GM04504 (cell line): ENCODE measurements around the gene ZNF675.
"Not testable (repeated sequence)": the region's sequence is repeated elsewhere in the genome, so short reads cannot be mapped to it uniquely, and the experiment has no call there.

ENCODE experiments used
- DNase-seq: peaks from one replicate; pipeline ENCODE4 v3.0.0-alpha.2; 2012; ENCODE audit warnings: low read depth

ZNF675 gene

DNA sequence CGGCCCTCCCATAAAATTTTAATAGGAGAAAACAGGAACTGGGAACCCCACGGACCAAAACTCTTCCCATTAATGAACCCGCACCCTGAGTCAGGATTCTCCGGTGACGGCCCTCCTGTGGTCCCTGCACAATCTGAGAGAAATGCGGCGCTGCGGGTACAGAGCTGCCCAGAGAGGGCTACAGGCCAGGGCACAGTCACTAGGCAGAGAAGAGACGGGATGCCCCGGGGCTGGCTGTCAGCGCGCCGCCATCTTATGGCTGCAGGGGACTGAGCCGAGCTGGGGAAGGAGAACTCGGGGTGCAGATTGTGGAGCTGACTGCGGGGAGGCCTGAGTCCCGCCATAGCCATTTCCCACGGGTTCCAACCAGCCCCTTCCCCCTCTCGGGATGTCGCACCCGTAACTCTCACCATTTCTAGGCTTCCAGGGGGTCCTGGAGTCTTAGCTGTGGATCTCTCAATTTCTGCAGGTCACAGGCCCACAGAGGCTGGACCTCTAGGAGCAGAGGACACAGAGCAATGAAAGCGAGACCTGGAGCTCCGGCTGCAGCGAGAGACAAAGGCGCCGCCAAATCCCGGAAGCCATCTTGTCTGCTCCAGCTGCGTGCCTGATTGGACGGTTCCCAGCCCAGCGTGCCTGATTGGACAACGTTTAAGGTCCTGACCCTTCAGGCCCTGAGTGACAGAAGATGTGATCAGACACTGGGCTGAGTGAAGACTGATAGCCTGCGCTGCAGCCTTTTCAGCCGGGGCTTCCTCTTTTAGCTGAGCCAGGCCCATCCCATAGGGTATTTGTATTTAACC is at the start of gene ZNF675:
Gene ZNF675 (minus strand): TSS at position 592 of the 803 bp plus-strand sequence. CDS start 179 bp downstream, at position 413.
- DNase-seq, result peak; percentile 84

DNA sequence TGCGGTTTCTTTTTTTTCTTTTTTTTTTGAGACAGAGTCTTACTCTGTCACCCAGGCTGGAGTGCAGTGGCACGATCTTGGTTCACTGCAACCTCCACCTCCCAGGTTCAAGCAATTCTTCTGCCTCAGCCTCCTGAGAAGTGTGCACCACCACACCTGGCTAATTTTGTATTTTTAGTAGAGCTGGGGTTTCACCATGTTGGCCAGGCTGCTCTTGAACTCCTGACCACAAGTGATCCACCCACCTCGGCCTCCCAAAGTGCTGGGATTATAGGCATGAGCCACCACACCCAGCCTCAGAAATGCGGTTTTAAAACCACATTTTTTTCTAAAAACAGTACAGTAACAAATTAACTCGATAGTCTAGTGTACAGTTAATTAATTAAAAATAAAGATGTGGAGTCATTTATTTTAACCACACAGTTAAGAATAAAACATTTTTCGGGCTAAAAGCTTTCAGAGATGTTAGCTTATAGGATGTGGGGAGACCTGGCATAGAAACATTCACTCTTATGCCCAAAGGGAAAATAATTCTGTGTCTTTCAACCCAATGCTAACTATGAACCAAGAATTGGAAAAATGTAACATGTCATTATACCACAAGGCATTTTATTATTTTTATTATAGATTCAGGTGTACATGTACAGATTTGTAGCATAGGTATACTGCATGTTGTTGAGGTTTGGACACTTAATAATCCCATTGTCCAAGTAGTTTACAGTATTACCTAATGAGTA is 43.9 kb upstream of the ZNF675 start:
- DNase-seq, result not testable (repeated sequence)

DNA sequence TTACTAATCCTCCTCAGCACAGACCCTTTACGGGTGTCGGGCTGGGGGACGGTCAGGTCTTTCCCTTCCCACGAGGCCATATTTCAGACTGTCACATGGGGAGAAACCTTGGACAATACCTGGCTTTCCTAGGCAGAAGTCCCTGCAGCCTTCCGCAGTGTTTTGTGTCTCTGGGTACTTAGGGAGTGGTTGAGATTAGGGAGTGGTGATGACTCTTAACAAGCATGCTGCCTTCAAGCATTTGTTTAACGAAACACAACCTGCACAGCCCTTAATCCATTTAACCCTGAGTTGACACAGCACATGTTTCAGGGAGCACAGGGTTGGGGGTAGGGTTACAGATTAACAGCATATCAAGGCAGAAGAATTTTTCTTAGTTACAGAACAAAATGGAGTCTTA is 37.1 kb upstream of the ZNF675 start:
- DNase-seq, result not testable (repeated sequence)

DNA sequence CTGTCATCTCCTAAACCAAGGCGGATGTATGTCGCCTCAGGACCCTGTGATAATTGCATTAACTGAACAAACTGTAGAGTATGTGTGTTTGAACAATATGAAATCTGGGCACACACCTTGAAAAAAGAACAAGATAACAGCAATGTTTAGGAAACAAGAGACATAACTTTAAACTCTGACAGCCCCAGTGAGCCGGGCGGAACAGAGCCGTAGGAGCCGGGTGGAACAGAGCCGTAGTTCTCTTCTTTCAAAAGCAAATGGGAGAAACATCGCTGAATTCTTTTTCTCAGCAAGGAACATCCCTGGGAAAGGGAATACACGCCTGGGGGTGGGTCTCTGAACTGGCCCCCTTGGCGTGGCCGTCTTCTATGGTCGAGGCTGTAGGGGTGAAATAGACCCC is 31.8 kb upstream of the ZNF675 start:
- no peak for DNase-seq

DNA sequence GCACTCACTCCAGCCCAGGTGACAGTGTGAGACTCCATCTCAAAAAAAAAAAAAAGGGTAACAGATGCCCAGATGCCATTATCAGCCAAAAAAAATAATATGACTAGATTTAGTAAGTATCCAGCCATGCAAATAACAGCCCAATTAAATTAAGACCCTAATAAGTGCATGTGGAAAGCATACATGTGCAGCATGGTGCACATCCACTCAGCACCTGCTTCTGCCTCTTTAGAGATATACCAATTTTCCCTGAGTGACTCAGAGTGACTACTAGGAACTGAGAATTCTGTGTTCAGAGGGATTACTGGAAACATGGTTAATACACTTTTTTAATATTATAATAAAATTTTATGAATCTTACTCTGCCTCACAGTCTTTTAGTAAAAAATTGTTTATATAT is 29.8 kb upstream of the ZNF675 start:
- no peak for DNase-seq

DNA sequence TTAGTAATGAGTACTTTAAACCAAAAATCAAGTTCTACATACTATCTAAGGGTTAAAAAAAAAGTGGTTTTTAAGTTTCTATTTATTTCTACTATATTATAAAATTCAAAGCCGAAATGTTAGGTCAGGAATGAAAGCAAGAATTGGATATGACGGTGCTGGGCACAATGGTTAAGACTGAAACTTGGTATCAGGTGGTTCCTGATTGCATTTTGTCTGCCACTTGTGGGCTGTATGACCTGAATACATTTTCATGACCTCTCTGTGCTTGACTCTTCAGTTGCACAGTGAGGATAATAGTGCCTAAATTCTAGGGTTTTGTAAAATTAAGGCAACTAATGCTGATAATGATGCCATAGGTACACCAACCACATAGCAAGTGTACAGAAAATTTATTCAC is 22.3 kb upstream of the ZNF675 start:
- DNase-seq, result no peak

DNA sequence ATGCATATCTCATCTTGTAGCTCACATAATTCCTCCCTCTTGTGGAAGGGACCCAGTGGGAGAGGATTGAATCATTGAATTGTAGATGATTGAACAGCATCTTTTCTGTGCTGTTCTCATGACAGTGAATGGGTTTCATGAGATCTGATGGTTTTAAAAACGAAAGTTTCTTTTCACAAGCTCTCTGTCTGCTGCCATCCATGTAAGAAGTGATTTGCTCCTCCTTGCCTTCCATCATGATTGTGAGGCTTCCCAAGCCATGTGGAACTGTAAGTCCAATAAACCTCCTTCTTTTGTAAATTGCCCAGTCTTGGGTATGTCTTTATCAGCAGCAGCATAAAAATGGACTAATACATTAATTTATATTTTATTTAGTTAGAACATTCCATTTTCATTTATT is 19.6 kb upstream of the ZNF675 start:
- DNase-seq, result no peak

DNA sequence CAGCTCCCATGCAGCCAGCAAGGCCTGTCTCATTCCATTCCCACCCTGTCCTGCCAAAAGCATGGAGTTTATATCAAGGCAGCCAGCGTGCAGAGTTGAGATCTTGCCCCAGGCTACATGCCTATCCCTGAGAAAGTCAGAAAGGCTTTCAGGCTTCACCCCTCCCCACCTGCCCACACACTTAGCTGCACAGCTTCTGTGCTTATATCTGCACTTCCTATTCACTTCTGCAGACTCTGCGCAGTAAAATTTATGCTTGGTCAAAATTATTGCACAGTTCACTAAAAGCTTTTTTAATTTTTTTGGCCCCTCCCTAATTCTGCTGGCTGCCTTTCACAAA is 12.5 kb upstream of the ZNF675 start:
- DNase-seq, result no peak

DNA sequence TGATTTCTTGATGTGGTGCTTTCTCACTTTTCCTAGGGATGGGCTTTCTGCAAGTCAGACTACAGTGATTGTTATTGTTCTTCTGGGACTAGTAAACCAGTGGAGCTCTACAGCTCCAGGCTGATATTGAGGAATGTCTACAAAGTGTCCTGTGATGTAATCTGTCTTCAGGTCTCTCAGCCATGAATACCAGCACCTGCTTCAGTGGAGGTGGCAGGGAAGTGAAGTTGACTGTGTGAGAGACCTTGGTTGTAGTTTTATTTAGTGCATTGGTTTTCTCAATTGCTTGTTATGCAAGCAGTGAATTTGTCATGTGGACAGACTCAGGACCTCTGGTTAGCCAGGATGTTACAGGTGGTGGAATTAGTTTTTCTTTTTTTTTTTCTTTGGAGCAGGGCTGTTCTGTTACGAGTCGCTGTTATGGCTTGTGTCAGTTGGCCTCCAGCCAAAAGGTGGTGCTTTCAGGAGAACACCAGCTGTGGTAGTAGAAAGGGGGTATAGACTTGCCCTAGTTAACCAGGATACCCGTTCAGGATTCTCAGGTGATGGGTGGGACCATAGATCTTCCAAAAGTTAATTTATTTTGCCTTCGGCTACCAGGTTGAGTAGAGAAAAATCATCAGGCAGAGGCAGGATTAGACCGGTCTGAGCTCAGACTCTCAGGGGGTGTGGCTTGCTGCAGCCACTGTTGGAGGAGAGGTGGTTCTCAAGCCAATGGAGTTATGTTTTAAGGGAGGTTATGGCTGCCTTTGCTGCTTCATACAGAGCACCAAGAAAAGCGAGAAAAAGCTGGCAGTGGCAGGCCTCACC is 11.9 kb upstream of the ZNF675 start:
- DNase-seq, result no peak

DNA sequence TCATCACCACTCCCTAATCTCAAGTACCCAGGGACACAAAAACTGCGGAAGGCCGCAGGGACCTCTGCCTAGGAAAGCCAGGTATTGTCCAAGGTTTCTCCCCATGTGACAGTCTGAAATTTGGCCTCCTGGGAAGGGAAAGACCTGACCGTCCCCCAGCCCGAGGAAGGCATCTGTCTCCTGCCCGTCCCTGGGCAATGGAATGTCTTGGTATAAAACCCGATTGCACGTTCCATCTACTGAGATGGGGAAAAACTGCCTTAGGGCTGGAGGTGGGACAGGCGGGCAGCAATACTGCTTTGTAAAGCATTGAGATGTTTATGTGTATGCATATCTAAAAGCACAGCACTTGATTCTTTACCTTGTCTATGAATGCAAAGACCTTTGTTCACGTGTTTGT is 5.9 kb upstream of the ZNF675 start:
- not testable (repeated sequence) for DNase-seq

DNA sequence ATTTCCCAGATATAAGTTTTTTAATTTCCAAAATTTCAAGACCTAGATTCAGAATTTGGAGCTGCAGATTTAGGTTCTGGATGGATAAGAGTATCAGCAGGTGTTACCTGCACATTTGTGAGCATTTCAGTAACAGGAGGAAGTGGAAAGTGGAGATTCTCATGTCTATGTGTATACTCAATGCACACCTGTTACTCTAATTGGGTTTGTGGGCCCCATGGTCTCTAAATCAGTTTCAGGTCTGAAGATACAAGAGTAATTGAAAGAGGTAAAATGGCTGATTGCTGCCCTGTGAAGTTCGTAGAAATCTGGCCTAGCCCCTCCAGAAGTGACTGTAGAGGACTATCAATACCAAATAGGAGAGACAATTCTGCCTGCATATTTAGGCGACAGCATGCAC is 13.9 kb downstream of the ZNF675 start:
- DNase-seq, result no peak

DNA sequence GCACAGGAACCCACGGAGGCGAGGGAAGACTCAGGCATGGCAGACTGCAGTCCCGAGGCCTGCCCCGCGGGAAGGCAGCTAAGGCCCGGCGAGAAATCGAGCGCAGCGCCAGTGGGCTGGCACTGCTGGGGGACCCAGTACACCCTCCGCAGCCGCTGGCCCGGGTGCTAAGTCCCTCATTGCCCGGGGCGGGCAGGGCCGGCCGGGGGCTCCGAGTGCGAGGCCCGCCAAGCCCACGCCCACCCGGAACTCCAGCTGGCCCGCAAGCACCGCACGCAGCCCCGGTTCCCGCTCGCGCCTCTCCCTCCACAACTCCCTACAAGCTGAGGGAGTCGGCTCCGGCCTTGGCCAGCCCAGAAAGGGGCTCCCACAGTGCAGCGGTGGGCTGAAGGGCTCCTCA is 18.4 kb downstream of the ZNF675 start:
- DNase-seq, result not testable (repeated sequence)

DNA sequence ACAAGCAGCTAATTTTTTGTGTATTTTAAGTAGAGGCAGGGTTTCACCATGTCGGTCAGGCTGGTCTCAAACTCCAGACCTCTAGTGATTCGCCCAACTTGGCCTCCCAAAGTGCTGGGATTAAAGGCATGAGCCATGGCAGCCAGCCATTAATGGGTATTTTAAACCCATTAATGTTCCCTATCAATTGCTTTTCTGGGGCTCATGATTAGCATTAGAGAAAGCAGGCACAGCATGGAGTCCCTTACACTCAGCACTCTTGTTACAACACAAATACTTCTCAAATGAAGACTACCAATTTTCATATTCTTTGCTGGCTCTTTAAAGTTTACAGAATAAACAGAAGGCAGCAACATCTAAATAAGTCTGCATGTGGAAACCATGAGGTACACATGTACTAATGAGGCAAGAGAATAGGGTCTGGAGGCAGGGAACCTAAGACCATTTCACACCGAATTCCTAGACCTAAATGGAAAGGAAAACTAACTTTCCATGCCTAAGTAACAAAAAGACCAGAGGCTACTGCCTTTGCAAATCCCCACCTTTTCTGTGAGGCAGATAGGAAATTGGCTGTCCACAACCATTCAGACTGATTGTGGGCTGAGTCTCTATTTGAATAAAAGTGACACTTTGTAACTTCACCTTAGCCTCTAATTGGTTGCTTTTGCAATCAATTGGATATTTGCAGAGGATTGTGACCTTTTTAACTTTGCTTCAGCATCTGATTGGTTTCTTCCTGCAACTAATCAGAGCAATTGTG is 21.2 kb downstream of the ZNF675 start:
- no peak for DNase-seq

DNA sequence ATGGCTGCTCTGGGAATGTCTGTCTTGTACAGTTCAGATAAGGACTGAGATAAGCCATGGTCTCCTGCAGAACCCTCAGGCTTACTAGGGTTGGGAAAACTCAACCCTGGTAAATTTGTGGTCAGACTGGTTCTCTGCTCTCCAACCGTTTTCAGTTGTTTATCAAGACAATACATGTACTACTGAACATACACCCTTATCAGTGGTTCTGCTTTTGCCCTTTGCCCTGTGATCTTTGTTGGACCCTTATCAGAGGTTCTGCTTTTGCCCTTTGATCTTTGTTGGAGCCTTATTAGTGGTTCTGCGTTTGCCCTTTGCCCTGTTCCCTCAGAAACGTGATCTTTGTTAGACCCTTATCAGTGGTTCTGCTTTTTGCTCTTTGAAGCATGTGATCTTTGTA is 37.2 kb downstream of the ZNF675 start:
- DNase-seq, result not testable (repeated sequence)
